Nephron progenitor cell (in vitro differentiated cells): ENCODE measurements around the gene PCSK2.

Experiments
- DNase-seq: peaks from one replicate; pipeline ENCODE4 v3.0.0; 2021
- H3K27ac Mint-ChIP-seq: 2 replicates; pipeline ENCODE4 v1.8.0; 2021; ENCODE audit warnings: mild to moderate bottlenecking, moderate library complexity, mixed read lengths
- H3K27me3 Mint-ChIP-seq: 2 replicates; pipeline ENCODE4 v1.8.0; 2021; ENCODE audit warnings: mild to moderate bottlenecking, low read depth, mixed read lengths; ENCODE audit not compliant: poor library complexity
- H3K36me3 Mint-ChIP-seq: 2 replicates; pipeline ENCODE4 v1.8.0; 2021; ENCODE audit warnings: low read depth, mixed read lengths
- H3K4me1 Mint-ChIP-seq: 2 replicates; pipeline ENCODE4 v1.8.0; 2021; ENCODE audit warnings: mixed read lengths
- H3K4me3 Mint-ChIP-seq: 2 replicates; pipeline ENCODE4 v1.8.0; 2021; ENCODE audit warnings: mild to moderate bottlenecking, moderate library complexity, mixed read lengths
- H3K9me3 Mint-ChIP-seq: 2 replicates; pipeline ENCODE4 v1.8.0; 2021; ENCODE audit warnings: mild to moderate bottlenecking, moderate library complexity, mixed read lengths
- CTCF ChIP-seq: fragments of 200-600 bp; sonication (generic); IDR thresholded peaks from 2 replicates; pipeline ENCODE4 v1.5.0; 2021; ENCODE audit warnings: antibody characterized with exemption

PCSK2 gene

DNA sequence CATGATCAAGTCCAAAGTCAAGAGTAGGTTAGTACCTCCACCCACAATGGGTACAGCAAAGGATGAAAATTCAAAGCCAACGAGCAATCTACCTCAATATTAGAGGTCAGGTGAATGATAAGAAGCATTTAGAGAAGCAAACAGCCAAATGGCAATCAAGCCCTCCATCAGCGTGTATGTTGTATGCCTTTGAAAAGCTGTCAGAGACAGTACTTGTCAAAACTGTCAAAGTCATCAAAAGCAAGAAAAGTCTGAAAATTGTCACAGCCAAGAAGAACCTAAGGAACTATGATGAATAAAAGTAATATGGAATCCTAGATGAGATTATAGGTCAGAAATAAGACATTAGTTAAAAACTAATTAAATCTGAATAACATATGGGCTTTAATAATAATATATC is 99.3 kb downstream of the PCSK2 start:
- no peak overlapping the region for H3K27ac Mint-ChIP-seq
- no peak for DNase-seq
- no peaks in the 10 kb centered on the region for H3K9me3 Mint-ChIP-seq
- no peaks in the 10 kb centered on the region for H3K36me3 Mint-ChIP-seq
- peaks cover 8% of the 10 kb centered on the region for H3K27me3 Mint-ChIP-seq
- H3K4me1 Mint-ChIP-seq, result peaks cover 14% of the 10 kb centered on the region
- H3K4me3 Mint-ChIP-seq, result no peak overlapping the region
- no peak for TF ChIP-seq CTCF

DNA sequence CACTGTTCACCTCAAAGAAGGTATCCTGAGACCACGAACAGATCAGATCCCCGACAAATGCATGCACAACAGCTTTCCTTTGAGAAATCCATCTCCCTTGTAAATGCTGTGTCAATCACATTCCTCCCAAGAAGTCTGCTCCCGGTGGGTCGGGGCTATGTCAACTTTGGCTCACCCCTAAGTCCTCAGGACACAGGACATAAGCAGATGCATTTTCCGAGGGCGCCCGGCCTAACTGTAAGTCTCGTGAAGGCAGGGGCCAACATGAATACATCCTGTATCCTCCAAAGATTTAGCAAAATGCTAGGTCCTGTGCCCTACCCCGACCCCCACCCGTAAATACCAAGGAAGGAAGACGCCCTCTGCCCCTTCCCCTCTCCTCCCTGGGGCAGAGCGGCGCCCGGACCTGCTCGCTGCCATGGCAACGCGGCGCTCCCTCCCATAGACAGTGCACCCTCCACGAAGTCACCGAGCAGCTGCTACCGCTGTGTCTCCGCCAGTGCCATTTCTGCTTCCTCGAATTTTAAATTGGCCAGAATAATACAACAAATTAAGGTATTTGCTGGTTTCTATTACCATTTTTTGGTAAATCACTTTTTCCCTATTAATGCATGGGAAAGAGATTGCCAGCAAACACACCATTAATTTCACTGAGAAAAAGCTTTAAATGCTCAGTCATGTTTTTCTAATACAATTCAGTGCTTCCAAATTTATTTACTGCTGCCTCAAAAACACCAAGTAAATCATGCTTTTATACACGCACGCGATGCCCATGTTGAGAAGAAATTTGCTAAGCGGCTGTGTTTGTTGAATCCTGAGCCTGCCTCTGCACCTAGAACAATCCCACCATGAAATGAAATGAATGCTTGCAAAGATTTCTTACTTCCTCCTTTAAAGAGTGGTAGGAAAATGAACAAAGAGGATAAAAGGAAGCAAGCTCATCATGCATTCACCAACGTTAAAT is 100.6 kb downstream of the PCSK2 start:
- H3K36me3 Mint-ChIP-seq, result no peaks in the 10 kb centered on the region
- H3K4me3 Mint-ChIP-seq, result no peak overlapping the region
- no peaks in the 10 kb centered on the region for H3K9me3 Mint-ChIP-seq
- peak; percentile 19 for DNase-seq
- TF ChIP-seq CTCF, result no peak
- H3K27me3 Mint-ChIP-seq, result peaks cover 8% of the 10 kb centered on the region
- no peak overlapping the region for H3K27ac Mint-ChIP-seq
- H3K4me1 Mint-ChIP-seq, result peaks cover 14% of the 10 kb centered on the region

- H3K4me1 Mint-ChIP-seq, result peaks cover 19% of the 10 kb centered on the region
- H3K9me3 Mint-ChIP-seq, result peaks cover 1% of the 10 kb centered on the region
- H3K27ac Mint-ChIP-seq, result no peak overlapping the region
- no peak overlapping the region for H3K4me3 Mint-ChIP-seq
- H3K36me3 Mint-ChIP-seq, result no peaks in the 10 kb centered on the region
- no peak for TF ChIP-seq CTCF
- peaks cover 4% of the 10 kb centered on the region for H3K27me3 Mint-ChIP-seq
- DNase-seq, result no peak
Measured at GRCh38 chr20:17334932-17335331, 108.1 kb downstream of the PCSK2 start.

- no peak for DNase-seq
- no peak for TF ChIP-seq CTCF
- Mint-ChIP-seq H3K36me3 (no peaks in the 10 kb centered on the region), H3K4me1 (peaks cover 38% of the 10 kb centered on the region), H3K9me3 (peaks cover 15% of the 10 kb centered on the region), H3K27ac (peak overlapping the region; percentile 48), H3K27me3 (no peaks in the 10 kb centered on the region), H3K4me3 (no peak overlapping the region)
Measured at GRCh38 chr20:17339000-17339399, 112.2 kb downstream of the PCSK2 start.

- H3K27ac Mint-ChIP-seq, result peak overlapping the region; percentile 2
Measured at GRCh38 chr20:17343091-17343490, 116.3 kb downstream of the PCSK2 start.

More at GRCh38 chr20:17343091-17343490, 116.3 kb downstream of the PCSK2 start:
- Mint-ChIP-seq H3K4me3 (no peak overlapping the region), H3K9me3 (peaks cover 15% of the 10 kb centered on the region), H3K36me3 (no peaks in the 10 kb centered on the region), H3K27me3 (peaks cover 3% of the 10 kb centered on the region), H3K4me1 (peaks cover 46% of the 10 kb centered on the region)
- no peak for TF ChIP-seq CTCF
- DNase-seq, result no peak
